ENCODE results near the gene SEMA3B. TPM values are rescaled to one million over a fixed set of nuclear protein-coding genes. Genes with fewer than 3 reads are reported as not detected.
A peak's percentile ranks its signal among the peaks of the same experiment; 100 is the strongest.
"Not testable (repeated sequence)": the region's sequence is repeated elsewhere in the genome, so short reads cannot be mapped to it uniquely, and the experiment has no call there.

Gene SEMA3B
- total and polyA plus RNA-seq, 2 donors from 2014 or later = 96.1 to 99.9 TPM

DNA sequence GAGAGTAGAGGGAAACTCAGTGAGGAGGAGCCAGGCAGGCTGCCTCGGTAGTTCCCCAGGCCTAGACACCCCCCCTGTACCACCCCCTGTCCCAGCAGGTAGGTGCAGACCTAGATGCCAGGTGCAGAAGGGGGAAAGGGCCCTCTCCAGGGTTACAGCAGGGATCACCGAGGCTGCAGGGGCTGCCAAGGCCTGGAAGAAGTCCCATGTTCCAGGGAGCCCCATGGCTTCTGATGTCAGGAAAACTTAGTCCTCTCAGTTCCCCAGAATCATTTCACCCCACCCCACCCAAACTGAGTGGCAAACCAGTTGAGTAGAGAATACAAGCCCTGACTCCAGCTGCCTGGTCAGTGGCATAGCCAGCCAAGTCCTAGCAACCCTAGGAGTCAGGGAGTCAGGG is 7.4 kb upstream of the SEMA3B start:
- TF ChIP-seq, protein P1, sequence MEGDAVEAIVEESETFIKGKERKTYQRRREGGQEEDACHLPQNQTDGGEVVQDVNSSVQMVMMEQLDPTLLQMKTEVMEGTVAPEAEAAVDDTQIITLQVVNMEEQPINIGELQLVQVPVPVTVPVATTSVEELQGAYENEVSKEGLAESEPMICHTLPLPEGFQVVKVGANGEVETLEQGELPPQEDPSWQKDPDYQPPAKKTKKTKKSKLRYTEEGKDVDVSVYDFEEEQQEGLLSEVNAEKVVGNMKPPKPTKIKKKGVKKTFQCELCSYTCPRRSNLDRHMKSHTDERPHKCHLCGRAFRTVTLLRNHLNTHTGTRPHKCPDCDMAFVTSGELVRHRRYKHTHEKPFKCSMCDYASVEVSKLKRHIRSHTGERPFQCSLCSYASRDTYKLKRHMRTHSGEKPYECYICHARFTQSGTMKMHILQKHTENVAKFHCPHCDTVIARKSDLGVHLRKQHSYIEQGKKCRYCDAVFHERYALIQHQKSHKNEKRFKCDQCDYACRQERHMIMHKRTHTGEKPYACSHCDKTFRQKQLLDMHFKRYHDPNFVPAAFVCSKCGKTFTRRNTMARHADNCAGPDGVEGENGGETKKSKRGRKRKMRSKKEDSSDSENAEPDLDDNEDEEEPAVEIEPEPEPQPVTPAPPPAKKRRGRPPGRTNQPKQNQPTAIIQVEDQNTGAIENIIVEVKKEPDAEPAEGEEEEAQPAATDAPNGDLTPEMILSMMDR (IDR thresholded peaks at IDR 0.05; ENCODE audit: borderline replicate concordance, extremely low read depth, insufficient read depth) = no peak
- DNase-seq (no peak), FAIRE-seq (no peak)
- Histone ChIP-seq H3K27me3 (ENCODE audit: control insufficient read depth, insufficient read depth, low read length) (no peaks in the 10 kb centered on the region), H3K9ac (ENCODE audit: low read length in 3 of 3) (peak overlapping the region in 1 of 3 donors; percentile 87), H3K4me3 (ENCODE audit: low read length in 3 of 3) (no peak overlapping the region), H3K4me1 (ENCODE audit: control insufficient read depth in 2 of 3, insufficient read depth in 2 of 3, low read depth in 1 of 3, low read length in 3 of 3) (peaks cover 0 to 36% (median 18%) of the 10 kb centered on the region in 3 donors), H3K27ac (ENCODE audit: low read depth in 2 of 2, low read length in 2 of 2) (peak overlapping the region in 1 of 2 donors; percentile 40), H3K9me3 (ENCODE audit: control insufficient read depth in 2 of 3, insufficient read depth in 1 of 3, low read length in 3 of 3) (no peaks in the 10 kb centered on the region), H3K36me3 (ENCODE audit: control insufficient read depth in 2 of 3, insufficient read depth in 3 of 3, low read length in 3 of 3) (peaks cover 3 to 18% (median 6%) of the 10 kb centered on the region in 3 donors)
- intact Hi-C loops (cut with DNase I) = no loop called here

DNA sequence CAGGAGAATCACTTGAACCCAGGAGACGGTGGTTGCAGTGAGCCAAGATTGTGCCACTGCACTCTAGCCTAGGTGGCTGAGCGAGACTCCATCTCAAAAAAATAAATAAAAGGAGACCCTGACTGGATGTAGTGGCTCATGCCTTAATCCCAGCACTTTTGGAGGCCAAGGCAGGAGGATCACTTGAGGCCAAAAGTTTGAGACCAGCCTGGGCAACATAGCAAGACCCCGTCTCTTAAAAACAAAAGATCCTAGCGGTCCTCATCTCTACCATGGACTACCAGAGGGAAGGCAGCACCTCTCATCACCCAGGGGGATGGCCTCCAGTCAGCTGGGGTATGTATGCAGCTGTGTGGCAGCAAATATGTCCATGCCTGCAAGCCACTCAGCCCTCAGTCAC is 6.7 kb upstream of the SEMA3B start:
- not testable (repeated sequence) for FAIRE-seq

DNA sequence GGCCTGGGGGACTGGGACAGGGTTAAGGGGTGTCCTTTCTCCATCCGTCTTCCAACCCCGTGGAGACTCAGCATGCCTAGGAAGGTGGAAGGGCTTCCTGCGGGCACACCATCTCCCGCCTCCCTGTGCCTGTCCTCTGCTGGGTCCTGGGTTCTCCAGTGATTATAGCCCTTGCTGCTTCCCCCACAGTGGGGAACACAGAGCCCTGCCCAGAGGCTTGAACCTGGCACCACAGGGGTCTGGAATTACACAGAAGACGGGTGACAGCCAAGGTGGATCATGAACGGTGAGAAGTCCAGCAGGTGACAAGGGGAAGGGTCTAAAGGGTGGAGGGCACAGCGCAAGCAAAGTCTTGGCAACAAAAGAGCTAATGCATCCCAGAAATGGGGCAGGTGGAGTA is 6.2 kb upstream of the SEMA3B start:
- TF ChIP-seq, protein P1 (IDR thresholded peaks at IDR 0.05; ENCODE audit: borderline replicate concordance, extremely low read depth, insufficient read depth) = no peak
- H3K27me3 ChIP-seq (ENCODE audit: control insufficient read depth, insufficient read depth, low read length) = no peaks in the 10 kb centered on the region
- H3K9ac ChIP-seq (ENCODE audit: low read length in 3 of 3) = no peak overlapping the region
- DNase-seq (no peak), FAIRE-seq (no peak)
- intact Hi-C loops (cut with DNase I) = no loop called here
- H3K9me3 ChIP-seq (ENCODE audit: control insufficient read depth in 2 of 3, insufficient read depth in 1 of 3, low read length in 3 of 3) = no peaks in the 10 kb centered on the region
- peaks cover 0 to 44% (median 26%) of the 10 kb centered on the region in 3 donors for H3K4me1 ChIP-seq (ENCODE audit: control insufficient read depth in 2 of 3, insufficient read depth in 2 of 3, low read depth in 1 of 3, low read length in 3 of 3)
- no peak overlapping the region for H3K4me3 ChIP-seq (ENCODE audit: low read length in 3 of 3)
- H3K27ac ChIP-seq (ENCODE audit: low read depth in 2 of 2, low read length in 2 of 2) = no peak overlapping the region
- H3K36me3 ChIP-seq (ENCODE audit: control insufficient read depth in 2 of 3, insufficient read depth in 3 of 3, low read length in 3 of 3) = peaks cover 0 to 6% (median 0%) of the 10 kb centered on the region in 3 donors

More for the DNA sequence above, 6.7 kb upstream of the SEMA3B start:
- Histone ChIP-seq H3K36me3 (ENCODE audit: control insufficient read depth in 2 of 3, insufficient read depth in 3 of 3, low read length in 3 of 3) (peaks cover 0 to 11% (median 1%) of the 10 kb centered on the region in 3 donors), H3K4me1 (ENCODE audit: control insufficient read depth in 2 of 3, insufficient read depth in 2 of 3, low read depth in 1 of 3, low read length in 3 of 3) (peaks cover 0 to 41% (median 23%) of the 10 kb centered on the region in 3 donors)
- DNase-seq; intact Hi-C loops (cut with DNase I); H3K4me3 ChIP-seq (ENCODE audit: low read length in 3 of 3); H3K27ac ChIP-seq (ENCODE audit: low read depth in 2 of 2, low read length in 2 of 2); H3K9ac ChIP-seq (ENCODE audit: low read length in 3 of 3); H3K9me3 ChIP-seq (ENCODE audit: control insufficient read depth in 2 of 3, insufficient read depth in 1 of 3, low read length in 3 of 3); H3K27me3 ChIP-seq (ENCODE audit: control insufficient read depth, insufficient read depth, low read length): not testable (repeated sequence)

DNA sequence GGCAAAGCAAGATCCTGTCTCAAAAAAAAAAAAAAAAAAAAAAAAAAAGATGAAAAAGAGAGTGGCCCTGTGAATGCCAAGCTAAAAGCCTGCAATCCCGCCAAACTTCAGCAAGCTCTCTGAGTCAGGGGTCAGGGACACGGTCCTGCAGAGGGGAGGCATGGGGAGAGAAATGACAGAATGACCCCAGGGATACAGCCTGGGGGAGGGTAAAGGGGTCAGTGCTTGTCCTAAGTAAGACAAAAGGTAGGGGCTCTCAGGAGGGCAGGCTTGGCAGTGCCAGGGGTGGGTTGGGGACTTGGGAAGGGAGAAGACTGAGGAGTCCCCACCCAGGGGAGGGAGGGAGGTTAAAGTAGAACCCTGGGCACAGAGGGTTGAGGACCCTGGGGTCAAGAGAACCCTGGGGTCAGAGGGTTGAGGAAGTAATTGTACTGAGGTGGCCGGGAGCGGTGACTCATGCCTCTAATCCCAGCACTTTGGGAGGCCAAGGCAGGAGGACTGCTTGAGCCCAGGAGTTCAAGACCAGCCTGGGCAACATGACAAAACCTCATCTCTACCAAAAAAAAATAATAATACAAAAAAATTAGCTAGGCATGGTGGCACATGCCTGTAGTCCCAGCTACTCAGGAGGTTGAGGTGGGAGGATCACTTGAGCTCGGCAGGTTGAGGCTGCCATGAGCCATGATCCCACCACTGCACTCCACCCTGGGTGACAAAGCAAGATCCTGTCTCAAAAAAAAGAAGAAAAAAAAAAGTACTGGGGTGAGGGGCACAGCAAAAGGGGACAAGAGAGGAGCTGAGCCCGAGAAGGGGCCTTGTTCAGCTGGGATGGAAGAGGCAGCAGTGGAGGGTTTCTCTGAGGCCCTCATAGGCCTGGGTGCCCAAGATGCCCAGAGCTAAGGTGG is 5.2 kb upstream of the SEMA3B start:
- Histone ChIP-seq H3K27ac (ENCODE audit: low read depth in 2 of 2, low read length in 2 of 2) (peak overlapping the region; percentile 91 to 94), H3K27me3 (ENCODE audit: control insufficient read depth, insufficient read depth, low read length) (no peaks in the 10 kb centered on the region), H3K4me3 (ENCODE audit: low read length in 3 of 3) (no peak overlapping the region), H3K4me1 (ENCODE audit: control insufficient read depth in 2 of 3, insufficient read depth in 2 of 3, low read depth in 1 of 3, low read length in 3 of 3) (peaks cover 0 to 53% (median 28%) of the 10 kb centered on the region in 3 donors), H3K9me3 (ENCODE audit: control insufficient read depth in 2 of 3, insufficient read depth in 1 of 3, low read length in 3 of 3) (no peaks in the 10 kb centered on the region), H3K9ac (ENCODE audit: low read length in 3 of 3) (peak overlapping the region in 2 of 3 donors; percentile 8 to 34), H3K36me3 (ENCODE audit: control insufficient read depth in 2 of 3, insufficient read depth in 3 of 3, low read length in 3 of 3) (no peaks in the 10 kb centered on the region)
- FAIRE-seq (no peak), DNase-seq (peak in 2 of 5 donors; percentile 20 to 71)
- intact Hi-C loops (cut with DNase I) = no loop called here
- TF ChIP-seq, protein P1 (IDR thresholded peaks at IDR 0.05; ENCODE audit: borderline replicate concordance, extremely low read depth, insufficient read depth) = no peak
